H4 (cell line): Measurements from ENCODE around the gene KCNC4. TPM values are rescaled to one million over a fixed set of nuclear protein-coding genes. Genes with fewer than 3 reads are reported as not detected.

Experiments
- DNase-seq: peaks from one replicate; pipeline ENCODE4 v3.0.0-alpha.2; 2015; ENCODE audit warnings: low spot score
- total RNA-seq: library from RNA; depleted of rRNA; stranded (reverse); fragments of >200 nt; shearing (Covaris generic); gene quantifications from 2 replicates; pipeline ENCODE4 v1.2.3, GENCODE V29; 2014; rRNA removed

Gene KCNC4
- total RNA-seq, 1 experiment from 2014 or later: 0.72 TPM

DNA sequence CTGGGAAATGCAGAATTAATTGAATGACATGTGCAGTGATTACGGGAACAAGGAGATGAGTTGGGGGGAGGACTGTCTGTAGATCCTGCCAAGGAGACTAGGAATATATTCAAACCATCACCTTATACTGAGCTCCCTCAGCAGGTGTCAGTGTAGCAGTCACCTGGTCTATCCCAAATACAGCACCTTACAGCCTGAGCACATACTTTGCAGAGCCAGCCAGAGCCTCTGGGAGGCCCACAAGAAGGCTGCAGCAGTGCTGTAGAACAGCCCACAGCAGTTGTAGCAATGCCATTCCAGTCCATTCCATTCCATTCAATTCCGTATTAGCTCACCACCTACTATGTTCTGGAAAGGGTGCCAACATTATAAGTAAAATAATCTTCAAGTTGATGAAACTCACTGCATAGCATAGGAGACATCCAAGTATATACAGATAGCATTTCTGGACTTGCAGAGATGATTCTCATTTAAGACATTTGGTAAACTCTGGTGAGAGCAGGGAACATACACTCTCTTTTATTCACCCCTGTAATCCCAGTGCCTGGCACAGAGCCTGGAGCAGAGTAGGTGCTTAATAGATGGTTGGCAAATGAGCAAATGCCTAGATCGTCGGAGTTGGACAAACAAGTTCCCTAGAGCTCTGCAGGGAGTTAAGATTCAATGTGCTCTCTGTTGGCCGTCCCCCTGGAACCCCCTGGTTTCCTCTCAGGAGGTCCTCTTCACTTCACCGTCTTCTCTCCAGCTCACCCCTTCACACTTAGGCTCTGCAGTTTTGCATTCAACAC, 44.7 kb downstream of the KCNC4 start:
- no peak for DNase-seq

DNA sequence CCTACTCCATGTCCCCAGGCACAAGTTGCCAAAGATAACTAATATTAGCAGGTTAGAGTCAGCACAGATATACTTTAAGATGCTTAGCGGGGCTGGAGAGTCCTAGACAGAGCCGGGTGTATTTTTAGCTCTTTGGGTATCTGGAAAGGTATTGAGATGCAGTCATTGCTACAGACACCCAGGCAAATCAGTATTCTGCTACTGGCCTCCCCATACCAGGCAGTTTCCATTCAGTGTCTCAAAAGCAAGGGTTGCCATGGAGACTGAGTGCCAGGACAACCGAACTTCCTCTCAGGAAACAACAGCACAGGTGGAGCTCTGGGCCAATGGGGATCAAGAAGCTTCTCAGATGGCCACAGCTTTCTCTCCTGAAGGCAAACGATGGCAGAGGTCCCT, 45.3 kb downstream of the KCNC4 start:
- no peak for DNase-seq

GRCh38 chr1:110258734-110259133, 48.6 kb downstream of the KCNC4 start:
- no peak for DNase-seq

GRCh38 chr1:110259770-110260169, 49.7 kb downstream of the KCNC4 start:
- DNase-seq: no peak

Other genes starting within 250 kb of the KCNC4 start
- 45.1 and 62.6 TPM in 2 replicates for gene AHCYL1, start 225.5 kb upstream of the KCNC4 start, total RNA-seq
- gene STRIP1, start 175.7 kb upstream of the KCNC4 start, total RNA-seq: 16.9 and 17.7 TPM in 2 replicates
- gene ALX3, start 139.6 kb upstream of the KCNC4 start, total RNA-seq: not detected in 2 replicates
- not detected in 2 replicates for gene UBL4B, start 97.9 kb upstream of the KCNC4 start, total RNA-seq
- gene SLC6A17, start 59.8 kb upstream of the KCNC4 start, total RNA-seq: 0.17 and 0.21 TPM in 2 replicates
- gene RBM15, start 129.1 kb downstream of the KCNC4 start, total RNA-seq: 17.9 and 18.2 TPM in 2 replicates
- gene SLC16A4, start 180.7 kb downstream of the KCNC4 start, total RNA-seq: 85.2 and 91.7 TPM in 2 replicates
- 129 and 143 TPM in 2 replicates for gene LAMTOR5, start 197.4 kb downstream of the KCNC4 start, total RNA-seq
- gene PROK1, start 240.8 kb downstream of the KCNC4 start, total RNA-seq: not detected in 2 replicates